Measurements from ENCODE around the gene MOK.

Gene MOK

DNA sequence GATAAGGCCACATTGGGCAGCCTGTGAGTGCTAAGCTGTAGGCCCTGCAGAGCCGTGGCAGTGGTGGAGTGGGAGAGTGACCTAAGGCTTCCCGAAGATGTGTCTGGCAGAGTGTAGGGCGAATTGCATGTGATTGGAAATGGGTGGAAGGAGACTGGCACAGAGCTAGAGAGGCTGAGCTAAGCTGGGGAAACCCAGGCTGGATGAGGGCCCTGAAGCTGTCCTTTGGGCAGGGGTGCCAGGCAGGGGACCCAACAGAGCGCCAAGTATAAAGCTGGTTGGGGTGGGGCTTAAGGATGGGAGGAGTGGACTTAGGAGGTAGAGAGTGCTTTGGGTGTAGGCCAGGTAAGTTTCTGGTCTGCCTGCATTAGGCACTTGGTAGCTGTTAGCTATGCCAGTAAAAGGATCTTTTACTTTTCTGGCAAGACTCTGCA lies 117.4 kb downstream of the MOK start:
- DNase-seq (ENCODE audit: extremely low read depth, low read depth), result no peak
- H3K4me3 ChIP-seq (replicated peaks; ENCODE audit: low read depth, low read length), result no peak overlapping the region
- TF ChIP-seq, protein P1, sequence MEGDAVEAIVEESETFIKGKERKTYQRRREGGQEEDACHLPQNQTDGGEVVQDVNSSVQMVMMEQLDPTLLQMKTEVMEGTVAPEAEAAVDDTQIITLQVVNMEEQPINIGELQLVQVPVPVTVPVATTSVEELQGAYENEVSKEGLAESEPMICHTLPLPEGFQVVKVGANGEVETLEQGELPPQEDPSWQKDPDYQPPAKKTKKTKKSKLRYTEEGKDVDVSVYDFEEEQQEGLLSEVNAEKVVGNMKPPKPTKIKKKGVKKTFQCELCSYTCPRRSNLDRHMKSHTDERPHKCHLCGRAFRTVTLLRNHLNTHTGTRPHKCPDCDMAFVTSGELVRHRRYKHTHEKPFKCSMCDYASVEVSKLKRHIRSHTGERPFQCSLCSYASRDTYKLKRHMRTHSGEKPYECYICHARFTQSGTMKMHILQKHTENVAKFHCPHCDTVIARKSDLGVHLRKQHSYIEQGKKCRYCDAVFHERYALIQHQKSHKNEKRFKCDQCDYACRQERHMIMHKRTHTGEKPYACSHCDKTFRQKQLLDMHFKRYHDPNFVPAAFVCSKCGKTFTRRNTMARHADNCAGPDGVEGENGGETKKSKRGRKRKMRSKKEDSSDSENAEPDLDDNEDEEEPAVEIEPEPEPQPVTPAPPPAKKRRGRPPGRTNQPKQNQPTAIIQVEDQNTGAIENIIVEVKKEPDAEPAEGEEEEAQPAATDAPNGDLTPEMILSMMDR (IDR thresholded peaks at IDR 0.05; ENCODE audit: low read depth, low read length, missing control alignments), result no peak

DNA sequence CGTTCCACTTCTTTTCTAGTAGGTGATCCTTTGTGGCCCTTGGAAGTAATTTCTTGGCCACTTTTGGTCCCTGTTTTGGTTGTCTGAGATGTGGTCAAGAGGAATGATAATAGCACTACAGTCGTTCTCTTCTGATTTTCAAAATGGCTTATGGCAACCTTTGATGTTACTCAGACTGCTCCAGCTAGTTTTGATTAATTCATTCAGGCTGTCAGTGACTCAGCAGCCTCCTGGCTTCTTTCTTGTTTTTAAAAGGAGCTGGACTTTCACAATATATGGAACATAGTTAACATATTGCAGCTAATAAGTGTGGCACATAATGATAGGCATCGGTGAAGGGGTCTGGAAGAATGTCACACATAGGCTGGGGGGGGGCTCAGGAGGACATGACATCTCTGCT lies 117.9 kb downstream of the MOK start:
- H3K4me3 ChIP-seq (replicated peaks; ENCODE audit: low read depth, low read length), result no peak overlapping the region
- TF ChIP-seq, protein P1 (IDR thresholded peaks at IDR 0.05; ENCODE audit: low read depth, low read length, missing control alignments), result no peak
- peak; percentile 52 for DNase-seq (ENCODE audit: extremely low read depth, low read depth)

DNA sequence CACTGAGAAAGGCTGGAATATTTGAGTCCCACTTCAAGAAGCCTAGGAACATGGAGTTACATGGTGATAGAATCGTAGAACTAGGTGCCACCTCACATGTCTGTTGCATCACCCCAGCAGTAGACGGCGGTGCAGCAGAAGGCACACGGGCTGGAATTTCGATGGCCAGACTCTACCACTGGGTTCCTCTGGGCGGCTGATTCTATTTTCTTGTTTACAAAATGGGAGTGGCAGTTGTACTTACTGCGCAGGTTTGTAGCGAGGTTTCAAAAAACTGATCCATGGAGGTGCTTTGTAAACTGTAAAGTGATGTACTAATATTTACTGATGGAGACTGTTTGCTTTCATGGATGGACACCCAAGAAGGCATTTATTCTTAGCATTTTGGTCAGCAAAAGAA lies 119.6 kb downstream of the MOK start:
- H3K4me3 ChIP-seq (replicated peaks; ENCODE audit: low read depth, low read length), result no peak overlapping the region
- no peak for DNase-seq (ENCODE audit: extremely low read depth, low read depth)
- TF ChIP-seq, protein P1 (IDR thresholded peaks at IDR 0.05; ENCODE audit: low read depth, low read length, missing control alignments), result no peak

DNA sequence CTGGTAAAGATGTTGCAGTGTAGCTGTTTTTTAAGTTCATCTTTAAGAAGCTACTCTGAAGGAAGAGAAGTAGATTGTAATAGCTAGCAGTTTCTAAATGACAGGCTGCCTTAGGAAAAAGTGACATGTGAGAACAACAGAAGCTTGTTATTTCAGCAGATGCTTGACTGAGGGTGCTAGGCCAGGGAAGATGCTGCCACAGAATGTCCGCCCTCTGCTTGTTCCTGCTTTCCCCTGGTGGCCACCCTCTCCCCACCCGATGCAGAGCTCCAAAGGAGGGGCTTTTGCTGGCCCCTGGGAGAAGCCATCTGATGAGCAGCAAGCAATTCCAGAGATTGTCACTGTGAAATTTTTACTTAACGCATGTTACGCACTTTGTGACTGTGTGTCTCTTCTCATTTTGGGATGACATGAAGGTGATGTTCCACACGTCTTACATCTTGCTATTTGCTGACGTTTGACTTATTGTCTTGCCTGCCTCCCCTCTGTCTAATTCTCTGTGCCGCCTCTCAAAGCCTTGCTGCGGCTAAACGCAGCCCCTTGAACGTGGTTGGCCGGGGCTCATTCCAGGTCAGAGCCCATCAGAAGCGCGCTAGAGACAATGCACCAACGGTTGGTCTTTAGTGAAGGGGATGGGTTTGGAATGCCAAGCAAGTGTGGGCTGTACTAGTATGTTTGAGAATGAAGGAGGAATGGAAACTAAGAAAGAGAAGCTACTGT lies 120.5 kb downstream of the MOK start:
- no peak for DNase-seq (ENCODE audit: extremely low read depth, low read depth)
- TF ChIP-seq, protein P1 (IDR thresholded peaks at IDR 0.05; ENCODE audit: low read depth, low read length, missing control alignments), result no peak
- H3K4me3 ChIP-seq (replicated peaks; ENCODE audit: low read depth, low read length), result no peak overlapping the region

DNA sequence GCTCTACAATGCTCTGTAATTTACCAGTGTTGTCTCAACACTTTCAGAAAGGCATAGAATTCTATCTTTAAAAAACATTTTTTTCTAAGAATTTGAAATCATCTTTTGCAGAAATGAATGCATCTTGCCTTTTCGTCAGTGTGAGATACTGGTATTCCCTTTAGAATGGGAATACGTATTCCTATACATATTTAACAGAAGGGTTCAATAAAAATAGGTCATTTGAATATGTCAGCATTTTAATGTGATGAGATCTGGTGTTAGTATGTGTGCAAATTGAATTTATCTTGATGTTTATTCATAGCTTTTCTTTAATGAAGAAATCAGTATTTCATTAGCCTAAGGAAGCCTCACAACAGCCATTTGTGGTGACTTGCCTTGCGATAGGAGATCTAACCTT lies 121.1 kb downstream of the MOK start:
- no peak for DNase-seq (ENCODE audit: extremely low read depth, low read depth)
- TF ChIP-seq, protein P1 (IDR thresholded peaks at IDR 0.05; ENCODE audit: low read depth, low read length, missing control alignments), result no peak
- no peak overlapping the region for H3K4me3 ChIP-seq (replicated peaks; ENCODE audit: low read depth, low read length)

DNA sequence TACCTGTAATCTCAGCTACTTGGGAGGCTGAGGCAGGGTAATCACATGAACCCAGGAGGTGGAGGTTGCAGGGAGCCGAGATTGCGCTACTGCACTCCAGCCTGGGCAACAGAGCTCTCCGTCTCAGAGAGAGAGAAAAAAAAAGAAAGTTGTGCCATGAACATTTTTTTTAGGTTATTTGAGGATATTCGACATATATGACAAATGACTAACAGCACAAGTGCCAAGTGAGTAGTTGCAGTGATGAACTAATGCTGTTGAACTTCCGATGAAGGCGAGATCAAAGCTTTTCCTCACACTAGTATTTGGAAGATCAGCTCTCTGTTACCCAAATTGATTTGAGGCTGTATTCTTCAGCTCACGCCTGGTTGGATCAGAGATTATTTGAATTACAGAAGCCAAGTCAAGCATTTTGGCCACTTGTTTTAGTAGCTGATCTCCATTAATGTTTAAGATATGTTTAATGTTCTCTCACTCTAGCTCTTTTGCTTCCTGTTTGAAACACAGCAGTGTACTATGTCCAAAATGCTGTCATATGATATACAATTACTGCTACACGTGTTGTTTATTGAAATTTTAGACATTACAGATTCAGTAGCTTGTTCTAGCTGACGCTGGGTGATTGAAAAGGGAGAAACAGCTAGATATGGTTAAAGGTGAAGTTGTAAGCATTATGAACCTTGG lies 121.9 kb downstream of the MOK start:
- TF ChIP-seq, protein P1 (IDR thresholded peaks at IDR 0.05; ENCODE audit: low read depth, low read length, missing control alignments), result no peak
- no peak overlapping the region for H3K4me3 ChIP-seq (replicated peaks; ENCODE audit: low read depth, low read length)
- DNase-seq (ENCODE audit: extremely low read depth, low read depth), result no peak
